Retinal pigment epithelial cell (primary cell): ENCODE measurements around the gene GSG1L2.

Source experiments
- DNase-seq: peaks from one replicate; pipeline ENCODE4 v3.0.0-alpha.2; 2010; ENCODE audit warnings: low read depth
- H3K4me3 ChIP-seq: 2 replicates; pipeline ENCODE4 v1.5.1; 2011; ENCODE audit warnings: mild to moderate bottlenecking, low read length, control low read depth, moderate library complexity
- TF ChIP-seq, protein P1 (sequence below): conservative IDR thresholded peaks from 2 replicates; pipeline ENCODE4 v1.5.1; 2011; ENCODE audit warnings: low read depth, low read length, control low read depth, inconsistent platforms

The GSG1L2 gene

DNA sequence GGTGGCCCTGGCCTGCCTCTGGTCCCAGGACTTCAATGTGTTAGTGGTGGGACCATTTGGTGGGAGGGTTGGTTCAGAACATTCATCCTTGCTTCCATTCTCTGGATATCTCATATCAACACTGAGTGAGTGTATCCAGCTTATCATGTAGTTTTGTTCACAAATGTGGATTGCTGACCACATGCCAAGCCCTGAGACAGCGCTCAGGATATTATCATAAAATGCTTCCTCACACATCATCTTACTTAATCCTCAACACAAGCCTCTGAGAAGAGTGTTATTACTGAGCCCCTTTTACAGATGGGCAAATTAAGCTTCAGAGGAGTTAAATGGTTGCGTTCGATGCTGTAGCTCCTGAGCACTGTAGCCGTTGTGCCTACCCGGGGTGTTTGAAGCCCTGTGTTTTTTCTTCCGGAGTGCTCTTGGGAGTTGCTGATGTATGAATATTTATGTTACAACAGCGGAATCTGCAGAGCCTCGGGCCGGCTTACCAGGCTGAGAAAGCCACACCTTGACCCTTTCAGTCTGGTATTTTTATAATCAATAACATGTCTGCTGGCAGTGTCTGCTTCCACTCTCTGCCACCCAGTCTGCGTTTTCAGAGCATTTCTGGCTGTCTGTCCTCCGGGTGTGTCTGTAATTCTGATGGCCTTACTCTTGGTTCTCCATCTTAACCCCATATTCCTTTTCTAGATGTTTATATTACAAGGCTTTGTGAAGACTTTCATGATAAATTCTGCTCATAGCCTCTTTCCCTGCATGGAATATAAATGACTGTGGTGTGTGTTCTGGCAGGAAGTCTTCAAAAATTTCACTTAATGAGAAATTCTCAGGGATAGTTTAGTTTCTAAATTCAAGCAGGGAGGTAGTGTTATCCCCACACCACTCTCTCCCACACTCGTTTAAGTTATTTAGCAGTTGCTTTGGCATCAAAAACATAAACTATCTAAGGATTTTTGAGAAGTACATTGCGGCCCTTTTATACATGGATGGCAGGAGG, 6.7 kb upstream of the GSG1L2 start:
- TF ChIP-seq, protein P1, sequence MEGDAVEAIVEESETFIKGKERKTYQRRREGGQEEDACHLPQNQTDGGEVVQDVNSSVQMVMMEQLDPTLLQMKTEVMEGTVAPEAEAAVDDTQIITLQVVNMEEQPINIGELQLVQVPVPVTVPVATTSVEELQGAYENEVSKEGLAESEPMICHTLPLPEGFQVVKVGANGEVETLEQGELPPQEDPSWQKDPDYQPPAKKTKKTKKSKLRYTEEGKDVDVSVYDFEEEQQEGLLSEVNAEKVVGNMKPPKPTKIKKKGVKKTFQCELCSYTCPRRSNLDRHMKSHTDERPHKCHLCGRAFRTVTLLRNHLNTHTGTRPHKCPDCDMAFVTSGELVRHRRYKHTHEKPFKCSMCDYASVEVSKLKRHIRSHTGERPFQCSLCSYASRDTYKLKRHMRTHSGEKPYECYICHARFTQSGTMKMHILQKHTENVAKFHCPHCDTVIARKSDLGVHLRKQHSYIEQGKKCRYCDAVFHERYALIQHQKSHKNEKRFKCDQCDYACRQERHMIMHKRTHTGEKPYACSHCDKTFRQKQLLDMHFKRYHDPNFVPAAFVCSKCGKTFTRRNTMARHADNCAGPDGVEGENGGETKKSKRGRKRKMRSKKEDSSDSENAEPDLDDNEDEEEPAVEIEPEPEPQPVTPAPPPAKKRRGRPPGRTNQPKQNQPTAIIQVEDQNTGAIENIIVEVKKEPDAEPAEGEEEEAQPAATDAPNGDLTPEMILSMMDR = no peak
- DNase-seq = no peak
- H3K4me3 ChIP-seq = no peak overlapping the region

DNA sequence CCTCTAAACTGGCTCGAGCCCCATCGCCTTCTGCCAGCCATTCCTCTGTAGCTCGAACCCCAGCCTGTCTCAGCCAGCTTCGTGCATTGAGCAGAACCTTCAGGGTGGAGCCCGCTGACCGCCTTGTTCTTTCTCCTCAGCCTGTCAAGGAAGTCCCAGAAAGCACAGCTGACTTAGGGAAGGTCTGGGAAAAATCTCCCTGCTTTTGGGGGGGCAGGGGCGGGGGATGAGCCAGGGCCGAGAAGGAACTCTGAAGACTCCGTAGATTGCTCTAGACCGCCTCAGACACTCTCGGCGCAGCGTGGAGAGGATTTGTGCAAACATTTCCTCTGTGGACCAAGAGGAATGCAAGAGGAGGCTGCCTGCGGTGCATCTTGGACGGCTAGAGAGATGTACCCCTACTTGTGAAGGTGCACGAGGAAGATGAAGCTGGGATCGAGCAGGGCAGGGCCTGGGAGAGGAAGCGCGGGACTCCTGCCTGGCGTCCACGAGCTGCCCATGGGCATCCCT, 3.8 kb upstream of the GSG1L2 start, which contains the start of gene GLP2R:
GLP2R (plus strand) TSS at position 284 of the 510 bp plus-strand sequence; CDS start at position 424, 140 bp downstream.
- DNase-seq = no peak

DNA sequence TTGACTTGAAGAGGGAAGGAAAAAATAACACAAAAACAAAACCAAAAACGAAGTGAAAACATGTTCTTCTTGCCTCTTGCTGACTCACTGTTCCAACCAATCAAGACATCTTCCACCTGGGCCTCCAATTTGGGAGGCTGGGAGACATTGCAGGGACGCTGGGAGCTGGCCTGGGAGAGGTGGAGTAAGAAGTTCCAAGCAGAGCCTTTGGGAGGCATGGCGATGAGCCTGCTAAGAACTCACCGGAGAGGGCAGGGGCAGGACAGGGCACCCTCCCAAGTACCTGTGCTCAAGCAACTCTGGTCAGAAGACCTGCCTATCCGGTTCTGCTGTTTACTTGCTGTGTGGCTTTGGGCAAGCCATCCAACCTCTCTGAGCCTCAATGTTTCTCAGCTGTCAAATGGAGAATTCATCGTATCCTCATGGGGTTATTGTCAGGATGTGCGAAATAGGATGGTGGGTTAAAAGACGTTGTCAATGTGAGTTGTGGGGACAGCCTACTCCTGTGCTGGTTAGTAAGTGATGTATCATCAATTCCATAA, 3.0 kb upstream of the GSG1L2 start:
- TF ChIP-seq, protein P1 = no peak
- no peak overlapping the region for H3K4me3 ChIP-seq
- no peak for DNase-seq

More for the DNA sequence above, 3.8 kb upstream of the GSG1L2 start, which contains the start of gene GLP2R:
- TF ChIP-seq, protein P1 = no peak
- H3K4me3 ChIP-seq = no peak within 1 kb of the TSS

DNA sequence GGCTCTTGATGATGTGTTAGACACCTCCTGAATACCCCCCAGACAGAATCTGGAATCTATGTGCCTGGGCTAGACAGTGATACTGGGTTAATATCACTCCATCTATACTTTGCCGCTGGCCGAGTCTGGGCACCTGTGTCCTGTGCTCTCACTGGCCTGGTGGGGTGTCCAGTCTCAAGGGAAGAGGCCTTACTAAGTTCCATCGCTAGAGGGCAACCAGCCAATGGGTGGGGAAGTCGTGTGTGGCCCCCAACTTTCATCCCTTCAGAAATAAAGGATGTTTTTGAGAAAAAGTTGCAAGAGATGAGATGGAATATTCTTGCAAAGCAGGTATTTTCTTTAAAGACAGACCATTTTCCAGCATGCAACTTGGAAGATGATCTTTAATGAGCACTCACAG, 2.2 kb upstream of the GSG1L2 start:
- no peak for DNase-seq
- H3K4me3 ChIP-seq = no peak overlapping the region
- TF ChIP-seq, protein P1 = peak; percentile 17

DNA sequence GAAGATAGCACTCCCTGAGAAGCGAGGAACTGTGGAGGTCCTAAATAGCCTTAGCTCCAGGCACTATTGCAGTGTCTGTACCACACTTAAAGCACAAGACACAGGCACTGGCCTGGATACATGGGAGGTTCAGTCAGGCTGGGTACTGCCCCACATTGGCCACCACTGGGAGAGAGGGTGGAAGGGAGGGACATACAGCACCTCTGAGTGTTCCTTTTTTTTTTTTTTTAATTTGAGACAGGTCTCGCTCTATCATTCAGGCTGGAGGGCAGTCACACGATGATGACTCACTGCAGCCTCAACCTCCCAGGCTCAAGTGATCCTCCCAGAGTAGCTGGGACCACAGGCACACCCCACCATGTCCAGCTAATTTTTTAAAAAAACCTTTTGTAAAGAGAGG, 1.4 kb downstream of the GSG1L2 start:
- no peak overlapping the region for H3K4me3 ChIP-seq
- TF ChIP-seq, protein P1 = no peak

DNA sequence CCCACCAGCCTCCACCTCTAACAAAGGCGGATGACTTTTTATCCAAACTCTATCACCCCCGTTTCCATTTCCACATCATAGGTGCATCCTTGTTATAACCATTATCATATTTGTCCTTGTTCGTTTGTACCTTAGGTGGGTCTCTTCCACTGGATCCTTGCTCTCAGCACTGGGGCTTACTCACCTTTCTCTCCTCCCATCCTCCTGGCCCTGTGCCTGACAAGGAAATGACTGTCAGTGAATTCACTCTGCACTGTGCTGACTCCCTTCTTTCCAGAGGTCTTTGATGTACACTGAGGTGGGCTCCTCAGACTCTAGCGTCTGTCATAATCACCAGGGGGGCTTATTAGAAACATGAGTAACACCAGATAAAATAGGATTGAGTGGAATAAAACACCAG, 3.1 kb downstream of the GSG1L2 start:
- H3K4me3 ChIP-seq = no peak overlapping the region
- TF ChIP-seq, protein P1 = no peak
- DNase-seq = no peak

More for the DNA sequence above, 1.4 kb downstream of the GSG1L2 start:
- DNase-seq = no peak

DNA sequence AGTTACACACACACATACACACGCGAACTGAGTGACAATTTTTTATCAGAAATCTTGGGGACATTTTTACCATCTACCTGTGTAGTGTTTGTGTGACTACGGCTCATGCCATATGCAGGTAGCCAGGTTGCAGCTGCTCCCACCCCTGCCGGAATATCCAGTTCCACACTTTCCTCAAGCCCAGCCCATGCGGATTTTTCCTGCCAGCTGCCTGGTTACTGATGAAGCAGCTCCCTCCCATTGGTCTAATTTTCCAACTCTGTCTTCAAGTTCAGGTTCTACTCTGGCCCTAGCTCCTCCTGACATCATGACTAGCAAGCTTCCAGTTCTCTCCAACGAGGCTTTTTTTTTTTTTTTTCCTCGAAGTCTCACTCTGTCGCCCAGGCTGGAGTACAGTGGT, 4.8 kb downstream of the GSG1L2 start:
- TF ChIP-seq, protein P1 = no peak
- no peak for DNase-seq
- H3K4me3 ChIP-seq = no peak overlapping the region
